ENCODE data around the gene CAMK2B.

The CAMK2B gene

GRCh38 chr7:44310221-44310848, 15.1 kb downstream of the CAMK2B start:
- Histone ChIP-seq H3K27ac (ENCODE audit: insufficient read depth, low read depth, low read length, poor library complexity, severe bottlenecking) (no peak overlapping the region), H3K27me3 (ENCODE audit: control insufficient read depth, insufficient read depth, low read length, poor library complexity, severe bottlenecking) (peaks cover 32% of the 10 kb centered on the region), H3K4me3 (ENCODE audit: insufficient read depth, low read depth, low read length) (peak overlapping the region; percentile 23), H3K4me1 (ENCODE audit: control insufficient read depth, insufficient read depth, low read length) (peaks cover 4% of the 10 kb centered on the region), H3K36me3 (ENCODE audit: control insufficient read depth, insufficient read depth, low read length) (no peaks in the 10 kb centered on the region), H3K9me3 (ENCODE audit: control insufficient read depth, low read length) (no peaks in the 10 kb centered on the region)
- 87% methylated on average over 10 of the region's 10 CpGs for WGBS, 2 experiments

DNA sequence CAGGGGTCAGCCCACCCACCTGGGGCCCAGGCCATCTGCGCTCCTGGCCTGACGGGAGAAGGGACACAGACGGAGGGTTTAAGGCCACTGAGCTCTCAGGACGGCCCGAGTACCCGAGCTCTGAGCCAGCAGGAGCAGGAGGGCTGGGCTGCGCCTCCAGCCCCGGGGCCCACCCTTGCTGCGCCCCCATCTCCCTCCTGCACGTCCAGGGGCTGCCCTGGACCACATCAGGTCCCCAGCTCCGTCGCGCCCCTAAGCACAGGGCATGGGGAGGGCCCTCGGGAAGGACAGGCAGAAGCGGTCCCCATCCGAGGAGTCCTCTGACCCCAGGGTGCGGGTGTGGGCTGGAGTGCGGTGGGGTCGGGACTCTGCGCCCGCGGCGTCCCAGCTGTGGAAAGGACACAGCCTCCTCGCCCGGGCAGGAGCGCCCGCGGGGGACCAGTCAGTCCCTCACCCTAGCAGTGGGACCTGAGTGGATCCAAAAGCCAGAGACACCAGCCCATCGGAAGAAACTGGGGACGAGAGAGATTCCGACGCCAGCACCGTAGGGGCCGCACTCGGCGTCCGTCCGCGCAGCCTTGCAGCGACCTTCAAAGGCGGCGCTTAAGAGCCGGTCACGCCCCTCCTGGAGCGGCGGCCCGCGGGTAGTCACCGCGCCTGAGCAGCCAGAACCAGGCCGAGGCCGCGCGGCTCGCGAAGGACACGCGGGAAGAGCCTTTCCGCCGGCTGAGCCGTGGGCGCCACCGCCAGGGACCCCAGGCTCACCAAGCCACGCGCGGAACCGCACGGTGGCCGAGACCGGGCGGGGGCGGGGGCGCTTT, 15.9 kb downstream of the CAMK2B start:
- WGBS, 2 experiments: 21 to 23% methylated on average over 73 of the region's 73 CpGs
- Histone ChIP-seq H3K9me3 (ENCODE audit: control insufficient read depth, low read length) (no peaks in the 10 kb centered on the region), H3K36me3 (ENCODE audit: control insufficient read depth, insufficient read depth, low read length) (no peaks in the 10 kb centered on the region), H3K27ac (ENCODE audit: insufficient read depth, low read depth, low read length, poor library complexity, severe bottlenecking) (no peak overlapping the region), H3K27me3 (ENCODE audit: control insufficient read depth, insufficient read depth, low read length, poor library complexity, severe bottlenecking) (peaks cover 32% of the 10 kb centered on the region), H3K4me1 (ENCODE audit: control insufficient read depth, insufficient read depth, low read length) (peaks cover 4% of the 10 kb centered on the region), H3K4me3 (ENCODE audit: insufficient read depth, low read depth, low read length) (peak overlapping the region; percentile 23)

- 88 to 89% methylated on average over 18 of the region's 18 CpGs for WGBS, 2 experiments
- Histone ChIP-seq H3K4me3 (ENCODE audit: insufficient read depth, low read depth, low read length) (no peak overlapping the region), H3K27ac (ENCODE audit: insufficient read depth, low read depth, low read length, poor library complexity, severe bottlenecking) (no peak overlapping the region), H3K4me1 (ENCODE audit: control insufficient read depth, insufficient read depth, low read length) (peaks cover 4% of the 10 kb centered on the region), H3K36me3 (ENCODE audit: control insufficient read depth, insufficient read depth, low read length) (no peaks in the 10 kb centered on the region), H3K9me3 (ENCODE audit: control insufficient read depth, low read length) (no peaks in the 10 kb centered on the region), H3K27me3 (ENCODE audit: control insufficient read depth, insufficient read depth, low read length, poor library complexity, severe bottlenecking) (peaks cover 32% of the 10 kb centered on the region)
Observed at GRCh38 chr7:44308596-44309270, 16.7 kb downstream of the CAMK2B start.

- H3K27me3 ChIP-seq (ENCODE audit: control insufficient read depth, insufficient read depth, low read length, poor library complexity, severe bottlenecking): peaks cover 32% of the 10 kb centered on the region
- H3K9me3 ChIP-seq (ENCODE audit: control insufficient read depth, low read length): no peaks in the 10 kb centered on the region
- H3K27ac ChIP-seq (ENCODE audit: insufficient read depth, low read depth, low read length, poor library complexity, severe bottlenecking): no peak overlapping the region
- peaks cover 4% of the 10 kb centered on the region for H3K4me1 ChIP-seq (ENCODE audit: control insufficient read depth, insufficient read depth, low read length)
- no peak overlapping the region for H3K4me3 ChIP-seq (ENCODE audit: insufficient read depth, low read depth, low read length)
- H3K36me3 ChIP-seq (ENCODE audit: control insufficient read depth, insufficient read depth, low read length): no peaks in the 10 kb centered on the region
- WGBS, 2 experiments: 83 to 85% methylated on average over 8 of the region's 8 CpGs
Observed at GRCh38 chr7:44307905-44308595, 17.3 kb downstream of the CAMK2B start.

GRCh38 chr7:44307301-44307900, 18.0 kb downstream of the CAMK2B start:
- no peak overlapping the region for H3K27ac ChIP-seq (ENCODE audit: insufficient read depth, low read depth, low read length, poor library complexity, severe bottlenecking)
- no peaks in the 10 kb centered on the region for H3K9me3 ChIP-seq (ENCODE audit: control insufficient read depth, low read length)
- no peak overlapping the region for H3K4me3 ChIP-seq (ENCODE audit: insufficient read depth, low read depth, low read length)
- H3K36me3 ChIP-seq (ENCODE audit: control insufficient read depth, insufficient read depth, low read length): no peaks in the 10 kb centered on the region
- peaks cover 32% of the 10 kb centered on the region for H3K27me3 ChIP-seq (ENCODE audit: control insufficient read depth, insufficient read depth, low read length, poor library complexity, severe bottlenecking)
- peaks cover 4% of the 10 kb centered on the region for H3K4me1 ChIP-seq (ENCODE audit: control insufficient read depth, insufficient read depth, low read length)
- 74 to 75% methylated on average over 7 of the region's 7 CpGs for WGBS, 2 experiments

DNA sequence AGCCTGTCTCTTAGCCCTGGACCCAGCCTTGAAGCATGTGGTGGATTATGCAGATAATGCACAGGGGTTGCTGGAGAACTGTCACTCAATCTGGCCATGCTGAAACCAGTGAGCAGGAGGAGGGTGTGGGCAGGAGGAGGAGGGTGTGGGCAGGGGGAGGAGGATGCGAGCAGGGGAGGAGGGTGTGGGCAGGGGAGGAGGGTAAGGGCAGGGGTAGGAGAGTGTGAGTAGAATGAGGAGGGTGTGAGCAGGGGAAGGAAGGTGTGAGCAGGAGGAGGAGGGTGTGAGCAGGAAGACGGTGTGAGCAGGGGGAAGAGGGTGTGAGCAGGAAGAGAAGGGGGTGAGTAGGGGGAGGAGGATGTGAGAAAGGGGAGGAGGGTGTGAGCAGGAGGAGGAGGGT, 18.8 kb downstream of the CAMK2B start:
- H3K27me3 ChIP-seq (ENCODE audit: control insufficient read depth, insufficient read depth, low read length, poor library complexity, severe bottlenecking): peaks cover 32% of the 10 kb centered on the region
- peaks cover 4% of the 10 kb centered on the region for H3K4me1 ChIP-seq (ENCODE audit: control insufficient read depth, insufficient read depth, low read length)
- no peaks in the 10 kb centered on the region for H3K9me3 ChIP-seq (ENCODE audit: control insufficient read depth, low read length)
- H3K4me3 ChIP-seq (ENCODE audit: insufficient read depth, low read depth, low read length): no peak overlapping the region
- H3K27ac ChIP-seq (ENCODE audit: insufficient read depth, low read depth, low read length, poor library complexity, severe bottlenecking): no peak overlapping the region
- WGBS, 2 experiments: 85 to 89% methylated on average over 2 of the region's 2 CpGs
- H3K36me3 ChIP-seq (ENCODE audit: control insufficient read depth, insufficient read depth, low read length): no peaks in the 10 kb centered on the region

- WGBS, 2 experiments: 89 to 90% methylated on average over 12 of the region's 12 CpGs
- Histone ChIP-seq H3K4me3 (ENCODE audit: insufficient read depth, low read depth, low read length) (no peak overlapping the region), H3K4me1 (ENCODE audit: control insufficient read depth, insufficient read depth, low read length) (peaks cover 4% of the 10 kb centered on the region), H3K27ac (ENCODE audit: insufficient read depth, low read depth, low read length, poor library complexity, severe bottlenecking) (no peak overlapping the region), H3K9me3 (ENCODE audit: control insufficient read depth, low read length) (no peaks in the 10 kb centered on the region), H3K36me3 (ENCODE audit: control insufficient read depth, insufficient read depth, low read length) (no peaks in the 10 kb centered on the region), H3K27me3 (ENCODE audit: control insufficient read depth, insufficient read depth, low read length, poor library complexity, severe bottlenecking) (peaks cover 27% of the 10 kb centered on the region)
Observed at GRCh38 chr7:44305564-44306507, 19.6 kb downstream of the CAMK2B start.

DNA sequence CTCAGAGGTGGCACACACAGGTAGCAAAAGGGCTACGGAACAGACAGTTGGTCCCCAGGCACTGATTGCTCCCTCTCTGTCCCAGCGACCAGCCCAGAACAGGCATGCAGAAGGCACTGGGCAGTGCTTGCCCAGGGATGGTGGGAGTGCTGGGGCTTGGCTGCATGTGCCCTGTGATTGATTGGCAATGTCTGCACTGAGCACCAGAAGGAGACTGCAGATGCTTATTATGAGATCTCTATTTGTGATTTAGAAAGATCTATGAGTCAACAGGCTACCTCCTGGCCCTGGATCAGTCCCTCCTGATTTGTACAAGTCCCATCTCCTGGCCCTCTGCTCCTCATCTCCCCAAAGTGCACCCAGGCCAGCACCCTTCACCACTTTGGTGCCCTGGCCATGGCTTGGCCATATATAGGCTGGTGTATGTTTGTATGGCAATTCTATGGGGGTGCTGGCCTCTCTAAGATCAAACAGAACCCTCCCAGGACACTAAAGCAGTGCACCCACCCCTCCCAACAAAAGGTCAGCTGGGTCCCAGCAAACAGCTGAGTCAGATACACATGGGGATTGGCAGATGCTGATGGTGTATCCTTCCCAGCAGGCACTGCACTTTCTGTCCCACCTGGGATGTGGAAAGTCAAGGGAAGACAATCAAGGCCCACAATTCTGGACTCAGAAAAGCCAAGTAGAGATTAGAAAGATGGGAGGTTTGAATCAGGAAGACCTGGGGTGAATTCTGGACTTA, 30.9 kb downstream of the CAMK2B start:
- peaks cover 6% of the 10 kb centered on the region for H3K27me3 ChIP-seq (ENCODE audit: control insufficient read depth, insufficient read depth, low read length, poor library complexity, severe bottlenecking)

More for the DNA sequence above, 30.9 kb downstream of the CAMK2B start:
- Histone ChIP-seq H3K27ac (ENCODE audit: insufficient read depth, low read depth, low read length, poor library complexity, severe bottlenecking) (no peak overlapping the region), H3K4me1 (ENCODE audit: control insufficient read depth, insufficient read depth, low read length) (peaks cover 10% of the 10 kb centered on the region), H3K36me3 (ENCODE audit: control insufficient read depth, insufficient read depth, low read length) (no peaks in the 10 kb centered on the region), H3K4me3 (ENCODE audit: insufficient read depth, low read depth, low read length) (no peak overlapping the region), H3K9me3 (ENCODE audit: control insufficient read depth, low read length) (no peaks in the 10 kb centered on the region)
- 78 to 84% methylated on average over 2 of the region's 2 CpGs for WGBS, 2 experiments
